ENCODE data around the gene HIBCH. TPM values are rescaled to one million over a fixed set of nuclear protein-coding genes. Genes with fewer than 3 reads are reported as not detected.

The HIBCH gene
- total RNA-seq, 1 experiment from 2014 or later = 26.5 TPM

- no peak for TF ChIP-seq ZMAT4 (CRISPR knock-in tag; IDR thresholded peaks at IDR 0.05)
- no peak for TF ChIP-seq FOXK1 (CRISPR knock-in tag; IDR thresholded peaks at IDR 0.05)
- no peak for TF ChIP-seq EMX1 (CRISPR knock-in tag; IDR thresholded peaks at IDR 0.05)
- TF ChIP-seq, protein P1, sequence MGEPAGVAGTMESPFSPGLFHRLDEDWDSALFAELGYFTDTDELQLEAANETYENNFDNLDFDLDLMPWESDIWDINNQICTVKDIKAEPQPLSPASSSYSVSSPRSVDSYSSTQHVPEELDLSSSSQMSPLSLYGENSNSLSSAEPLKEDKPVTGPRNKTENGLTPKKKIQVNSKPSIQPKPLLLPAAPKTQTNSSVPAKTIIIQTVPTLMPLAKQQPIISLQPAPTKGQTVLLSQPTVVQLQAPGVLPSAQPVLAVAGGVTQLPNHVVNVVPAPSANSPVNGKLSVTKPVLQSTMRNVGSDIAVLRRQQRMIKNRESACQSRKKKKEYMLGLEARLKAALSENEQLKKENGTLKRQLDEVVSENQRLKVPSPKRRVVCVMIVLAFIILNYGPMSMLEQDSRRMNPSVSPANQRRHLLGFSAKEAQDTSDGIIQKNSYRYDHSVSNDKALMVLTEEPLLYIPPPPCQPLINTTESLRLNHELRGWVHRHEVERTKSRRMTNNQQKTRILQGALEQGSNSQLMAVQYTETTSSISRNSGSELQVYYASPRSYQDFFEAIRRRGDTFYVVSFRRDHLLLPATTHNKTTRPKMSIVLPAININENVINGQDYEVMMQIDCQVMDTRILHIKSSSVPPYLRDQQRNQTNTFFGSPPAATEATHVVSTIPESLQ (CRISPR knock-in tag; IDR thresholded peaks at IDR 0.05) = no peak
- no peak for TF ChIP-seq ZNF121 (CRISPR knock-in tag; IDR thresholded peaks at IDR 0.05)
- no peak for TF ChIP-seq CBFB (CRISPR knock-in tag; IDR thresholded peaks at IDR 0.05; ENCODE audit: low read depth)
- TF ChIP-seq, protein P2, sequence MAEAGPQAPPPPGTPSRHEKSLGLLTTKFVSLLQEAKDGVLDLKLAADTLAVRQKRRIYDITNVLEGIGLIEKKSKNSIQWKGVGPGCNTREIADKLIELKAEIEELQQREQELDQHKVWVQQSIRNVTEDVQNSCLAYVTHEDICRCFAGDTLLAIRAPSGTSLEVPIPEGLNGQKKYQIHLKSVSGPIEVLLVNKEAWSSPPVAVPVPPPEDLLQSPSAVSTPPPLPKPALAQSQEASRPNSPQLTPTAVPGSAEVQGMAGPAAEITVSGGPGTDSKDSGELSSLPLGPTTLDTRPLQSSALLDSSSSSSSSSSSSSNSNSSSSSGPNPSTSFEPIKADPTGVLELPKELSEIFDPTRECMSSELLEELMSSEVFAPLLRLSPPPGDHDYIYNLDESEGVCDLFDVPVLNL (CRISPR knock-in tag; IDR thresholded peaks at IDR 0.05; ENCODE audit: borderline replicate concordance, low read depth) = no peak
- no peak for TF ChIP-seq SOX15 (CRISPR knock-in tag; IDR thresholded peaks at IDR 0.05)
- TF ChIP-seq RELA (CRISPR knock-in tag; IDR thresholded peaks at IDR 0.05; ENCODE audit: borderline replicate concordance) = no peak
Observed at GRCh38 chr2:190311893-190312634, 7.6 kb downstream of the HIBCH start (continued).

- ChIA-PET POLR2A (no interaction called here), CTCF (interaction anchor here (1.4 kb wide), 1 partner anchor 12 kb away, joined by 3 read pairs; the partner anchor contains the start of gene HIBCH)
- peaks cover 31% of the 10 kb centered on the region for H3K36me3 Mint-ChIP-seq
- ATAC-seq (no peak), DNase-seq (ENCODE audit: low spot score) (no peak)
- no peaks in the 10 kb centered on the region for H3K27me3 Mint-ChIP-seq (ENCODE audit: low read depth)
- H3K9me3 Mint-ChIP-seq = no peaks in the 10 kb centered on the region
- H3K27ac Mint-ChIP-seq = no peak overlapping the region
- TF ChIP-seq GABPB1 (CRISPR knock-in tag; IDR thresholded peaks at IDR 0.05) (no peak), OVOL2 (CRISPR knock-in tag; IDR thresholded peaks at IDR 0.05; ENCODE audit: borderline replicate concordance) (no peak), ZNF396 (CRISPR knock-in tag; IDR thresholded peaks at IDR 0.05; ENCODE audit: borderline replicate concordance) (no peak), ZMAT4 (CRISPR knock-in tag; IDR thresholded peaks at IDR 0.05) (no peak), ZBTB21 (CRISPR knock-in tag; IDR thresholded peaks at IDR 0.05; ENCODE audit: borderline replicate concordance) (no peak), TEAD1 (CRISPR knock-in tag; IDR thresholded peaks at IDR 0.05) (no peak), ZNF416 (CRISPR knock-in tag; IDR thresholded peaks at IDR 0.05) (no peak)
- H3K4me1 Mint-ChIP-seq = peaks cover 7% of the 10 kb centered on the region
- H3K4me3 Mint-ChIP-seq = no peak overlapping the region
Observed at GRCh38 chr2:190308031-190308430, 11.6 kb downstream of the HIBCH start.

DNA sequence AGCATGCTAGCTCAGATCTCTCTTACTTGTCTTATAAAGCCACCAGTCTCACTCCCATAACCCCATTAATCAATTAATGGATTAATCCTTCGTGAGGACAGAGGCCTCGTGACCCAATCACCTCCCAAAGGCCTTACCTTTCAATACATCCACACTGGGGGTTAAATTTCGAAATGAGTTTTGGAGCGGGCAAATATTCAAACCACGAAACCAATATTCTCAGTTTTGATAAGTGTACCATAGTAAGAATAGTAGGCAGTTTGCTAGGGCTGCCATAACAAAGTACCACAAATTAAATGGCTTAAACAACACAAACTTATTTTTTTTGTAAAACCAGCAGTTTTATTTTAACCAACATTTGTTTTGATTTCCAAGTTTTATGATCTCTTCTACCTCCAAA lies 15.2 kb downstream of the HIBCH start:
- peaks cover 24% of the 10 kb centered on the region for H3K9me3 Mint-ChIP-seq
- peaks cover 14% of the 10 kb centered on the region for H3K4me1 Mint-ChIP-seq
- no peak overlapping the region for H3K27ac Mint-ChIP-seq
- TF ChIP-seq IRF1 (CRISPR knock-in tag; IDR thresholded peaks at IDR 0.05) (no peak), E2F1 (CRISPR knock-in tag; IDR thresholded peaks at IDR 0.05) (no peak)
- CTCF ChIA-PET = no interaction called here
- no peak for DNase-seq (ENCODE audit: low spot score)
- POLR2A ChIA-PET = no interaction called here
- no peak overlapping the region for H3K4me3 Mint-ChIP-seq
- ATAC-seq = no peak
- H3K36me3 Mint-ChIP-seq = peaks cover 48% of the 10 kb centered on the region
- H3K27me3 Mint-ChIP-seq (ENCODE audit: low read depth) = no peaks in the 10 kb centered on the region
